ENCODE data around the gene PHF19. TPM values are rescaled to one million over a fixed set of nuclear protein-coding genes. Genes with fewer than 3 reads are reported as not detected.
A peak's percentile ranks its signal among the peaks of the same experiment; 100 is the strongest.

PHF19 gene
- total RNA-seq, 6 donors from 2014 or later = 8.0 to 42.4 (median 19.2) TPM

DNA sequence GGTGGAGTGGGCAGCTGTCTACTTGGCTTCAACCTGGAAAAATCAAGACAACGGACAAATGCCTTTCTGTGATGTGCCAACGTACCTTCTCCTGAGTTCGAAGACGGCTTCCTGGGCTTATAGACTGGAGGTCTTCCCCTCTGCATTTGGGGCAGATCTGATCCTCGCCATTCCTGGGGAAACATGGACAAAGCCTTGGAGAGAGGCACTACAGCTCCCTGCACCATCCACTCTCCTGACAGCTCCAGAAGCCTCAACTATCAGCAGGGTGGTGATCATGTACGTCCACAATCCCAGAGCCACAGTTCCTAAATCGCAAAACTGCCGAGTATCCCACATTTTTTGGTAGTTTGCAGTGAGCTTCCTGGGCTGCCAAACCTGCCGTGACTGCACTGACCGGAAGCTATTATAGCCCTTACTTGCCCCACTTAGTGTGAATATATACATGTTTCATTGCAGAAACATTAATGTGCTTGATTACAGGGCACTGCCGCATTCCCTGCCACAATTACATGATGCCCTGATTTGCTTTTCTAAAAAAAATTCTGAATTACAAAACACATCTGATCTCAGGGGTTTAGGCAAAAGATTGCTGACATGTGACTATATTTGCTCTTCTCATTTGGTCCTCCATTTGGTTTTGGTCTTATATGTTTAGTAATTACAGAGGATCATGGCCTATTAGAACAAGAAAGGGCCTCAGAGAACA lies 46.8 kb upstream of the PHF19 start:
- H3K9me3 ChIP-seq = no peaks in the 10 kb centered on the region
- ATAC-seq (ENCODE audit: low FRiP score in 2 of 2) = no peak
- H3K27me3 ChIP-seq = no peaks in the 10 kb centered on the region
- H3K4me3 ChIP-seq = no peak overlapping the region
- TF ChIP-seq, protein P1, sequence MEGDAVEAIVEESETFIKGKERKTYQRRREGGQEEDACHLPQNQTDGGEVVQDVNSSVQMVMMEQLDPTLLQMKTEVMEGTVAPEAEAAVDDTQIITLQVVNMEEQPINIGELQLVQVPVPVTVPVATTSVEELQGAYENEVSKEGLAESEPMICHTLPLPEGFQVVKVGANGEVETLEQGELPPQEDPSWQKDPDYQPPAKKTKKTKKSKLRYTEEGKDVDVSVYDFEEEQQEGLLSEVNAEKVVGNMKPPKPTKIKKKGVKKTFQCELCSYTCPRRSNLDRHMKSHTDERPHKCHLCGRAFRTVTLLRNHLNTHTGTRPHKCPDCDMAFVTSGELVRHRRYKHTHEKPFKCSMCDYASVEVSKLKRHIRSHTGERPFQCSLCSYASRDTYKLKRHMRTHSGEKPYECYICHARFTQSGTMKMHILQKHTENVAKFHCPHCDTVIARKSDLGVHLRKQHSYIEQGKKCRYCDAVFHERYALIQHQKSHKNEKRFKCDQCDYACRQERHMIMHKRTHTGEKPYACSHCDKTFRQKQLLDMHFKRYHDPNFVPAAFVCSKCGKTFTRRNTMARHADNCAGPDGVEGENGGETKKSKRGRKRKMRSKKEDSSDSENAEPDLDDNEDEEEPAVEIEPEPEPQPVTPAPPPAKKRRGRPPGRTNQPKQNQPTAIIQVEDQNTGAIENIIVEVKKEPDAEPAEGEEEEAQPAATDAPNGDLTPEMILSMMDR (IDR thresholded peaks at IDR 0.05) = no peak
- TF ChIP-seq POLR2AphosphoS5 (IDR thresholded peaks at IDR 0.05) (no peak), POLR2A (IDR thresholded peaks at IDR 0.05) (no peak), EP300 (IDR thresholded peaks at IDR 0.05) (no peak)
- H3K36me3 ChIP-seq = no peaks in the 10 kb centered on the region
- WGBS, 2 donors = 76 to 95% methylated on average over 7 to 11 of the region's 11 CpGs
- peak overlapping the region in 2 of 4 donors; percentile 66 to 76 for H3K27ac ChIP-seq
- H3K4me1 ChIP-seq = peaks cover 23 to 43% (median 31%) of the 10 kb centered on the region in 4 donors
- DNase-seq = no peak

DNA sequence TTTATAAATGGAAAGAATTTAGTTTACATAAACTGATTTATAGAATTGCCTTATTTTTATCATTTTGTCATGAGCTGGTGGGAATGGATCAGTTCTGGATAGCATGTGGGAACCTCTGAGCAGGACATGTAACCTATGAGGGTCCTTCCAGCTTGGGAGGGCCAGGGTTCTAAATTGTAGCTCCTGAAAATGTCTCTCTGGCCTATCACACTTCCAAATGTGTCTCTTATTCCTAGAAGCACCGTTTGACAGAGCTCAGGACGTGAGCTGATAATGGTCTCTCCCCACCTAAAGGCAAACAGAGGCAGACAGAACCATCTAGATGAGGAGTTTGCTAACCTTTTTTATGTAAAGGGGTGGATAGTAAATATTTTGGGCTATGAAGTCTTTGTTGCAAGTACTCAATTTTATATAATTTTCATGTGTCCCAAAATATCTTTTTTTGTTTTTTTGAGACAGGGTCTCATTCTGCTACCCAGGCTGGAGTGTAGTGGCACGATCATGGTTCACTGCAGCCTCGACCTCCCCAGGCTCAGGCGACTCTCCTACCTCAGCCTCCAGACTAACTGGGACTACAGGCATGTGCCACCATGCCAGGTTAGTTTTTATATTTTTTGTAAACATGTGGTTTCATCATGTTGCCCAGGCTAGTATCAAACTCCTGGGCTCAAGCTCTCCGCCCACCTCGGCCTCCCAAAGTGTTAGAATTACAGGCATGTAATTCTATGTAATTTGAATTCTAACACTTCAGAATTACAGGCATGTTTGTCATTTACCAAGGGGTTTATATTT lies 45.6 kb upstream of the PHF19 start:
- Histone ChIP-seq H3K27me3 (no peaks in the 10 kb centered on the region), H3K27ac (peak overlapping the region in 2 of 4 donors; percentile 26 to 76), H3K36me3 (no peaks in the 10 kb centered on the region), H3K4me3 (no peak overlapping the region), H3K9me3 (no peaks in the 10 kb centered on the region), H3K4me1 (peaks cover 22 to 37% (median 26%) of the 10 kb centered on the region in 4 donors)
- WGBS, 2 donors = 71 to 75% methylated on average over 7 of the region's 7 CpGs
- TF ChIP-seq POLR2A (IDR thresholded peaks at IDR 0.05) (no peak), EP300 (IDR thresholded peaks at IDR 0.05) (no peak), POLR2AphosphoS5 (IDR thresholded peaks at IDR 0.05) (no peak)
- TF ChIP-seq, protein P1 (IDR thresholded peaks at IDR 0.05) = no peak
- ATAC-seq (ENCODE audit: low FRiP score in 2 of 2) = no peak
- DNase-seq = no peak

DNA sequence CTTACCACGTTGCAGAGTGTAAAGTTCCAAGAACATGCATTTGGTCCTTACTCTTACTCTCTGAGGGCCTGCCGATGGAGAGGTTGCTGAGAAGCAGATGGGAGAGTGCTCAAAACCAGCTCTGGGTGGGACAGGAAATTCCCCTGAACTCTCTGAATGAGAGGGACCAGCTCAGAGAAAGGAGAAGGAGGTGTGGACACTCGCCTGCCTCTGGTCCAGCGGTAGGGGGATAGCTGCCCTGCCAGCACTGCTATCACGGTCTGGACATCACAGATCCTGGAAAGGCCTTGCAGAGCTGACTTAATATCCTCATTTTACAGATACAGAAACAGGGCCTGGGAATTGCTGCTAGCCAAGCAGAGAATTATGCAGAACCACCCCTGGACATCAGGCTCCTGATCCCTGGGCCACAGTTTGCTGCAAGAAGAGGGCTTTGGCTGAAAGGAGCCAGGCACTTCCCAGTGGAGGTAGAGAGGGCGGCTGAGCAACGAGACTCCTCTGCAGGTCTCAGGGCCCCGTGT lies 44.7 kb upstream of the PHF19 start:
- Histone ChIP-seq H3K36me3 (no peaks in the 10 kb centered on the region), H3K27ac (peak overlapping the region; percentile 0 to 76 (median 38)), H3K9me3 (no peaks in the 10 kb centered on the region), H3K4me1 (peaks cover 19 to 29% (median 27%) of the 10 kb centered on the region in 4 donors), H3K27me3 (no peaks in the 10 kb centered on the region), H3K4me3 (no peak overlapping the region)
- ATAC-seq (ENCODE audit: low FRiP score in 2 of 2) (no peak), DNase-seq (no peak)
- 54 to 68% methylated on average over 8 of the region's 8 CpGs for WGBS, 2 donors
- TF ChIP-seq, protein P1 (IDR thresholded peaks at IDR 0.05) = no peak
- TF ChIP-seq POLR2AphosphoS5 (IDR thresholded peaks at IDR 0.05) (no peak), POLR2A (IDR thresholded peaks at IDR 0.05) (no peak), EP300 (IDR thresholded peaks at IDR 0.05) (no peak)

DNA sequence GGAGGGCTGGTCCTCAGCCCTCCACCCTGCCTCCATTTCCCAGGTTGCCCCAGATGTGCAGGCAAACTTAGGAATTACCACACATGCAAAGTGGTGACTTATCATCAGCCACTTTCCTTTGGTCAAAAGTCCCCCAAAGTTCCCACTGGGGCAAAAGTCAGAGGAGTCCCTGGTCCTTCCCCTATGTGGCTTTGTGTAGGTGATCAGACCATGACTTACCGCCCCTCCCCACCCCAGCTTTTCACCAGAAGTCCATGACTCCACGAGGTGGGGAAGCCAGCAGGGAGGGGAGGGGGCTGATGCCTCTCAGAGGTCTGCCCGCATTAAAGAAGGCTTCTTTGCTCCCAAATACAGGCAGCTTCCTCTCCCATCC lies 43.8 kb upstream of the PHF19 start:
- no peaks in the 10 kb centered on the region for H3K9me3 ChIP-seq
- no peak overlapping the region for H3K4me3 ChIP-seq
- H3K4me1 ChIP-seq = peaks cover 21 to 32% (median 23%) of the 10 kb centered on the region in 4 donors
- H3K27ac ChIP-seq = peak overlapping the region; percentile 0 to 84 (median 66)
- no peaks in the 10 kb centered on the region for H3K27me3 ChIP-seq
- WGBS, 2 donors = 64 to 71% methylated on average over 3 of the region's 3 CpGs
- TF ChIP-seq, protein P1 (IDR thresholded peaks at IDR 0.05) = no peak
- TF ChIP-seq POLR2A (IDR thresholded peaks at IDR 0.05) = no peak
- TF ChIP-seq EP300 (IDR thresholded peaks at IDR 0.05) = no peak
- TF ChIP-seq POLR2AphosphoS5 (IDR thresholded peaks at IDR 0.05) = no peak
- DNase-seq = no peak
- no peak for ATAC-seq (ENCODE audit: low FRiP score in 2 of 2)
- H3K36me3 ChIP-seq = no peaks in the 10 kb centered on the region
